Stimulated activated CD4-positive, alpha-beta T cell treated with anti-CD3 and anti-CD28 coated beads, Interleukin-15, amount 100 ng/mL, for 1 hour (primary cell): ENCODE results near the gene ZBTB46.

ENCODE experiments used
- DNase-seq, 2 donors: peaks; one replicate each; pipeline ENCODE4 v3.0.0-alpha.2; 2020; ENCODE audit warnings: low read depth in 1 of 2, low spot score in 1 of 2

ZBTB46 gene

DNA sequence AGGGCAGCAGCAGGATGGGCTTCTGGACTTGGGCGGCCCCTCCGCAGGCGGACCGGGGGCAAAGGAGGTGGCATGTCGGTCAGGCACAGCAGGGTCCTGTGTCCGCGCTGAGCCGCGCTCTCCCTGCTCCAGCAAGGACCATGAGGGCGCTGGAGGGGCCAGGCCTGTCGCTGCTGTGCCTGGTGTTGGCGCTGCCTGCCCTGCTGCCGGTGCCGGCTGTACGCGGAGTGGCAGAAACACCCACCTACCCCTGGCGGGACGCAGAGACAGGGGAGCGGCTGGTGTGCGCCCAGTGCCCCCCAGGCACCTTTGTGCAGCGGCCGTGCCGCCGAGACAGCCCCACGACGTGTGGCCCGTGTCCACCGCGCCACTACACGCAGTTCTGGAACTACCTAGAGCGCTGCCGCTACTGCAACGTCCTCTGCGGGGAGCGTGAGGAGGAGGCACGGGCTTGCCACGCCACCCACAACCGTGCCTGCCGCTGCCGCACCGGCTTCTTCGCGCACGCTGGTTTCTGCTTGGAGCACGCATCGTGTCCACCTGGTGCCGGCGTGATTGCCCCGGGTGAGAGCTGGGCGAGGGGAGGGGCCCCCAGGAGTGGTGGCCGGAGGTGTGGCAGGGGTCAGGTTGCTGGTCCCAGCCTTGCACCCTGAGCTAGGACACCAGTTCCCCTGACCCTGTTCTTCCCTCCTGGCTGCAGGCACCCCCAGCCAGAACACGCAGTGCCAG lies 134.3 kb downstream of the ZBTB46 start, which contains the start of gene TNFRSF6B:
TNFRSF6B (plus strand) TSS at position 25 of the 729 bp plus-strand sequence; CDS start at position 141, 116 bp downstream.
- DNase-seq, result no peak

DNA sequence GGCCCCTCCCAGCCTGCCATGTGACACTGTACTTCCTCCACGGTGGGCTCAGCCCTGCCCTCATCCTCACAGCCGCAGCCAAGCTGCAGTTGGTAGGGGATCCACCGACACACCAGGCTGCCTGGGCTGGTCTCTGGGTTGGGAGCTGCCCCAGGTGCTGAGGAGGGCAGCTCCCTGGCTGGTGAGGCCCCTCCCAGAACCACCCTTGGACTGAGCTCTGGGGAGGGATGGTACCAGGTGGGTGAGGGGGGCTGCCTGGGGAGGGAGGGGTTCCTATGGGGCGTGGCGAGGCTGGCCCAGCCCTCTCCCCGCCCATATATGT lies 134.8 kb downstream of the ZBTB46 start:
- DNase-seq, result no peak

DNA sequence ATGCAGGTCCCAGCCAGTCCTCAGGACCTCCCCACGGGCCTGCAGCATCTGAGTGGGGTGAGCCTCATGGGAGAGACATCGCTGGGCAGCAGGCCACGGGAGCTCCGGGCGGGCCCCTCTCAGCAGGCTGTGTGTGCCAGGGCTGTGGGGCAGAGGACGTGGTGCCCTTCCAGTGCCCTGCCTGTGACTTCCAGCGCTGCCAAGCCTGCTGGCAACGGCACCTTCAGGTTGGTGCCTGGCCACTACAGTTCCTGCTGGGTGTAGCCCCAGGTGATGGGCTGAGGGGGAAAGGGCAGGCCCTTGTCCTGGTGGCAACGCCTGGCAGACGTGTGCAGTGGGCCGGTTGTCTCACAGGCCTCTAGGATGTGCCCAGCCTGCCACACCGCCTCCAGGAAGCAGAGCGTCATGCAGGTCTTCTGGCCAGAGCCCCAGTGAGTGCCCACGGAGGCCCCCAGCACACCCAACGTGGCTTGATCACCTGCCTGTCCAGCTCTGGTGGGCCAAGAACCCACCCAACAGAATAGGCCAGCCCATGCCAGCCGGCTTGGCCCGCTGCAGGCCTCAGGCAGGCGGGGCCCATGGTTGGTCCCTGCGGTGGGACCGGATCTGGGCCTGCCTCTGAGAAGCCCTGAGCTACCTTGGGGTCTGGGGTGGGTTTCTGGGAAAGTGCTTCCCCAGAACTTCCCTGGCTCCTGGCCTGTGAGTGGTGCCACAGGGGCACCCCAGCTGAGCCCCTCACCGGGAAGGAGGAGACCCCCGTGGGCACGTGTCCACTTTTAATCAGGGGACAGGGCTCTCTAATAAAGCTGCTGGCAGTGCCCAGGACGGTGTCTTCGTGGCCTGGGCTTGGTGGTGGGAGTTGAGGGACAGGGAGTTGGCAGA lies 135.4 kb downstream of the ZBTB46 start:
- no peak for DNase-seq

DNA sequence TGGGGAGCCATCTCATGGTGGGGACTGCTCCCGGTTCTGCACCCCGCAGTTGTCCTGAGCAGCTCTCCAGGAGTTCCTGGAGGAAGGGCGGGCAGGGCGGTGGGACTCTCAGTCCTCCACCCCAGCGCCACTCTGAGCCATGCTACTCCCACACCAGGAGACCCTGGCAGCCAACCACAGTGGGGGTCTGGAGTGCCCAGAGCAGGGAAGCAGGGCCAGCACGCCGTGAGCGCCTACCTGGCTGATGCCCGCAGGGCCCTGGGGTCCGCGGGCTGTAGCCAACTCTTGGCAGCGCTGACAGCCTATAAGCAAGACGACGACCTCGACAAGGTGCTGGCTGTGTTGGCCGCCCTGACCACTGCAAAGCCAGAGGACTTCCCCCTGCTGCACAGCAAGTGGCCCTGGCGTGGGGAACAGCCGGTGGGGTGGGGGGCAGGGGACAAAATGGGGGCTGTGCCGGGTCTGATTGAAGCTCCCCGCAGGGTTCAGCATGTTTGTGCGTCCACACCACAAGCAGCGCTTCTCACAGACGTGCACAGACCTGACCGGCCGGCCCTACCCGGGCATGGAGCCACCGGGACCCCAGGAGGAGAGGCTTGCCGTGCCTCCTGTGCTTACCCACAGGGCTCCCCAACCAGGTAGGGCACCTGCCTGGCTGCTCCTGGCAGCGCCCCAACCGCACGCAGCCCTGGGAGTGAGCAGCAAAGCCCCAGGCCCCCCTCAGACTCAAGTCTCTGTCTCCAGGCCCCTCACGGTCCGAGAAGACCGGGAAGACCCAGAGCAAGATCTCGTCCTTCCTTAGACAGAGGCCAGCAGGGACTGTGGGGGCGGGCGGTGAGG lies 136.3 kb downstream of the ZBTB46 start:
- no peak for DNase-seq

DNA sequence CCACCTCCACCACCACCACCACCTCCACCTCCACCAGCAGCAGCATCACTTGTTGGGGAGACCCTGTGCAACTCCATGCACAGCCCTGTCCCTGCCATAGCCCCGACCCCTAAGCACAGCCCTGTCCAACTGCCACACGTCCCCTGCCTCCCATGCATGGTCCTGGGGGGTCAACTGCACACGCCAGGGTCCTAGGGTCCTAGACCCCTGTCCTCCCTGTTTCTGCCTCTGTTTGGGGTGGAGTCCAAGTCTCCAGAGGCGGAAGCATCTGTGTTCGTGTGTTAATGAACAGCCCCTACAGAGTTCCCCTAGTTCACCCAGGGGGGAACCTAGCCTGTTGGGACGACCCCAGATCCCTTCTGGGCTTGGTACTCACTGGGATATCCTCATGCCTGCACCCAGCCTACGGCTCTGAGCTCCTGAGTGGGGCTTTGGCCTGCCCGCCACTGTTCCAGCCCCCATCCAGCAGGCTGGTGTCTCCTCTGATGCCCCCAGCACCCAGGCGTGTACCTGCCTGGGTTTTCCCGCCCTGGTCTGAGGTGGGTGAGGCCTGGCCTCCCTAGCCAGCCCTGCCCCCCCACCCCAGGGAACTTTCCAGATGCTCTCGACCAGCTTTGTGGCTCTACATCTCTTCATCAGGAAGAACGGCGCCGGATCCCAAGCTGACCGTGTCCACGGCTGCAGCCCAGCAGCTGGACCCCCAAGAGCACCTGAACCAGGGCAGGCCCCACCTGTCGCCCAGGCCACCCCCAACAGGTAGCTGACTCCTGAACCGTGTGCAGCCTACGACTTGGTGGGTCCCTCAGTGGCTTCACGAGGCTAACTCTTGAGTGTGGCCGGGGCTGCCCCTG lies 137.1 kb downstream of the ZBTB46 start:
- DNase-seq, result no peak
